ENCODE results near the gene CASTOR1.

CASTOR1 gene

GRCh38 chr22:30270832-30271231, 18.5 kb downstream of the CASTOR1 start:
- H3K27me3 ChIP-seq (ENCODE audit: control insufficient read depth, low read length): peaks cover 14% of the 10 kb centered on the region
- H3K27ac ChIP-seq (ENCODE audit: low read depth, low read length): no peak overlapping the region
- no peaks in the 10 kb centered on the region for H3K9me2 ChIP-seq (replicated peaks; ENCODE audit: control insufficient read depth, low read length)
- no peaks in the 10 kb centered on the region for H4K20me1 ChIP-seq (ENCODE audit: control insufficient read depth, insufficient read depth, low read depth, low read length)
- H3K79me2 ChIP-seq (ENCODE audit: control insufficient read depth, low read length): peaks cover 4% of the 10 kb centered on the region; the same call in 1 of the 2 replicates
- peaks cover 18% of the 10 kb centered on the region for H3K4me1 ChIP-seq (ENCODE audit: control insufficient read depth, low read length)
- TF ChIP-seq CTCF (IDR thresholded peaks at IDR 0.05; ENCODE audit: low read depth, low read length, poor library complexity, severe bottlenecking) (no peak), EZH2phosphoT487 (IDR thresholded peaks at IDR 0.05; ENCODE audit: borderline replicate concordance, low read length) (no peak)
- H3F3A ChIP-seq (ENCODE audit: control insufficient read depth, insufficient read depth): no peaks in the 10 kb centered on the region
- no peaks in the 10 kb centered on the region for H3K36me3 ChIP-seq (ENCODE audit: control insufficient read depth, low read length)
- no peaks in the 10 kb centered on the region for H3K9me3 ChIP-seq (ENCODE audit: control insufficient read depth, insufficient read depth, low read length)
- H3K4me3 ChIP-seq (ENCODE audit: low read length): no peak overlapping the region
- no peak overlapping the region for H3K4me2 ChIP-seq (ENCODE audit: low read length)

- H3K4me2 ChIP-seq (ENCODE audit: low read length): no peak overlapping the region
- no peaks in the 10 kb centered on the region for H3K36me3 ChIP-seq (ENCODE audit: control insufficient read depth, low read length)
- TF ChIP-seq EZH2phosphoT487 (IDR thresholded peaks at IDR 0.05; ENCODE audit: borderline replicate concordance, low read length): no peak
- TF ChIP-seq CTCF (IDR thresholded peaks at IDR 0.05; ENCODE audit: low read depth, low read length, poor library complexity, severe bottlenecking): no peak
- H3K4me3 ChIP-seq (ENCODE audit: low read length): no peak overlapping the region
- no peaks in the 10 kb centered on the region for H3K27me3 ChIP-seq (ENCODE audit: control insufficient read depth, low read length)
- H3K79me2 ChIP-seq (ENCODE audit: control insufficient read depth, low read length): peaks cover 4% of the 10 kb centered on the region; the same call in 1 of the 2 replicates
- no peaks in the 10 kb centered on the region for H3F3A ChIP-seq (ENCODE audit: control insufficient read depth, insufficient read depth)
- no peaks in the 10 kb centered on the region for H3K9me2 ChIP-seq (replicated peaks; ENCODE audit: control insufficient read depth, low read length)
- H3K4me1 ChIP-seq (ENCODE audit: control insufficient read depth, low read length): peaks cover 25% of the 10 kb centered on the region
- H4K20me1 ChIP-seq (ENCODE audit: control insufficient read depth, insufficient read depth, low read depth, low read length): no peaks in the 10 kb centered on the region
- no peaks in the 10 kb centered on the region for H3K9me3 ChIP-seq (ENCODE audit: control insufficient read depth, insufficient read depth, low read length)
- no peak overlapping the region for H3K27ac ChIP-seq (ENCODE audit: low read depth, low read length)
Measured at GRCh38 chr22:30268331-30268730, 21.0 kb downstream of the CASTOR1 start.

GRCh38 chr22:30267382-30268302, 21.7 kb downstream of the CASTOR1 start:
- Histone ChIP-seq H3K27me3 (ENCODE audit: control insufficient read depth, low read length) (no peaks in the 10 kb centered on the region), H3K4me3 (ENCODE audit: low read length) (peak overlapping the region; percentile 81), H3F3A (ENCODE audit: control insufficient read depth, insufficient read depth) (no peaks in the 10 kb centered on the region), H3K4me1 (ENCODE audit: control insufficient read depth, low read length) (peaks cover 30% of the 10 kb centered on the region), H3K4me2 (ENCODE audit: low read length) (peak overlapping the region; percentile 71), H3K36me3 (ENCODE audit: control insufficient read depth, low read length) (no peaks in the 10 kb centered on the region), H3K79me2 (ENCODE audit: control insufficient read depth, low read length) (peaks cover 4% of the 10 kb centered on the region; the same call in 1 of the 2 replicates), H3K9me3 (ENCODE audit: control insufficient read depth, insufficient read depth, low read length) (no peaks in the 10 kb centered on the region), H3K27ac (ENCODE audit: low read depth, low read length) (no peak overlapping the region), H3K9me2 (replicated peaks; ENCODE audit: control insufficient read depth, low read length) (no peaks in the 10 kb centered on the region), H4K20me1 (ENCODE audit: control insufficient read depth, insufficient read depth, low read depth, low read length) (no peaks in the 10 kb centered on the region)
- no peak for TF ChIP-seq EZH2phosphoT487 (IDR thresholded peaks at IDR 0.05; ENCODE audit: borderline replicate concordance, low read length)
- no peak for TF ChIP-seq CTCF (IDR thresholded peaks at IDR 0.05; ENCODE audit: low read depth, low read length, poor library complexity, severe bottlenecking)
